ENCODE data around the gene FMOD.
"Not testable (repeated sequence)": the region's sequence is repeated elsewhere in the genome, so short reads cannot be mapped to it uniquely, and the experiment has no call there.

The FMOD gene

GRCh38 chr1:203306089-203306964 lies 44.6 kb downstream of the FMOD start:
- DNase-seq (ENCODE audit: low read depth), result no peak

- DNase-seq (ENCODE audit: low read depth), result no peak
These were observed 45.2 kb downstream of the FMOD start for GRCh38 chr1:203305809-203306088.

- peak; percentile 87 for DNase-seq (ENCODE audit: low read depth)
These were observed 45.8 kb downstream of the FMOD start, which contains the start of gene BTG2 for GRCh38 chr1:203304919-203305808. BTG2 (plus strand) TSS chr1:203305519; CDS start chr1:203305607, 88 bp downstream.

DNA sequence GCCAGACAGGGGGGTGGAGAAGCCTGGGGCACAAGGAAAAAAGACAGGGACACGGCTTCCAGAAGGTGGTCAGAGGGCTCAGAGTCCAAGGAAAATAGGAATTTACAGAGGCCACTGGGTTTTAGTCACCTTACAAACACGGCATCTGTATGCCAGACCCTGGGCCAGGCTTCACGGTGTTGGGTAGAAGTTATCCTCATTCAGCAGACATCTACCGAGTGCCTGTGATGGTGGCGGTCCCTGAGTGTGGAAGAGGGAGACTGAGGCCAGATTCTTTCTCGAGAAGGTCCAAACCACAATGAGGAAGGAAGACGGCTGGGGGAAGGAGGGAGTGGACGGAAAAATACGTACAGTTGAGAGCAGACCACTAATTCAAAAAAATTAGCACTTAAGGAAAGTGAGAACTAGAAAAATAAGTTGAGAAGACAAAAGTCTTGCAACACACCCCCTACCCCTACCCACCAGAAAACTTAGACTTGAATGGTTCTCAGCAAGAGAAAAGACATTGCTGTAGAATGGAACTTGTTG lies 46.5 kb downstream of the FMOD start:
- DNase-seq (ENCODE audit: low read depth), result no peak

DNA sequence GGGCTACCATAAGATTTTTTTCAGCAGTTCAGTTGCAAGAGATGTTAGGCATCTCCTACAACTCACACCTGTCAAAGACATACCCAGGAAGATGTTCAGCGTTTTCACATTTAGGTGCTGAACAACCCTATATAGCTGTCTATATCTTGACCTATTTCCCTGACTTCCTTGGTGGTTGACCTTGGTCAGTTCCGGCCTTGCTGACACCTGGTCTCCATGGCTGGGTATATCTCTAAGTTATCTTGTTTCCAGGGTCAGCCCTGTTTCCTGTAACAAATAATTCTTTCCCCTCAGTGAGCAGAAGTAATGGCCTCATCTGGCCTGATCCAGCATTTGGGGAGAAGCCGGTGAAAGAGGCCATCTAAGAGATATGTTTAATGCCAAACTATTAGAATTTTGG lies 48.0 kb downstream of the FMOD start:
- no peak for DNase-seq (ENCODE audit: low read depth)

- DNase-seq (ENCODE audit: low read depth), result no peak
These were observed 48.5 kb downstream of the FMOD start for GRCh38 chr1:203302456-203302855.

DNA sequence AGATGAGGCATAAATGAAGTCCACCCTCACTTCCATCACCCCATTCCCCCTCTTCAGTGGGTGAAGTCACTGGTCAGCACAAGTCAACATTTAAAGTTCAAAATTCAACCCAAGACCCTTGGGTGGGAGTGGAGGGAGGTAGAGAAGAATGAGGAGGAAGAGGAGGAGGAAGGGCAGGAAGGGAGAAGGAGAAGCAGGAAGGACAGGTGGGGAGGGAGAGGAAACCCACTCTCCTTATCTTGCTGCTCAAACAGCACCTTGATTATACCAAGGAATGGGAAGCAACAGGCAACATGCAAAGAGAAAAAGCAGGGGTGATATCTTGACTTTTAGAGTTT lies 49.6 kb downstream of the FMOD start:
- no peak for DNase-seq (ENCODE audit: low read depth)

DNA sequence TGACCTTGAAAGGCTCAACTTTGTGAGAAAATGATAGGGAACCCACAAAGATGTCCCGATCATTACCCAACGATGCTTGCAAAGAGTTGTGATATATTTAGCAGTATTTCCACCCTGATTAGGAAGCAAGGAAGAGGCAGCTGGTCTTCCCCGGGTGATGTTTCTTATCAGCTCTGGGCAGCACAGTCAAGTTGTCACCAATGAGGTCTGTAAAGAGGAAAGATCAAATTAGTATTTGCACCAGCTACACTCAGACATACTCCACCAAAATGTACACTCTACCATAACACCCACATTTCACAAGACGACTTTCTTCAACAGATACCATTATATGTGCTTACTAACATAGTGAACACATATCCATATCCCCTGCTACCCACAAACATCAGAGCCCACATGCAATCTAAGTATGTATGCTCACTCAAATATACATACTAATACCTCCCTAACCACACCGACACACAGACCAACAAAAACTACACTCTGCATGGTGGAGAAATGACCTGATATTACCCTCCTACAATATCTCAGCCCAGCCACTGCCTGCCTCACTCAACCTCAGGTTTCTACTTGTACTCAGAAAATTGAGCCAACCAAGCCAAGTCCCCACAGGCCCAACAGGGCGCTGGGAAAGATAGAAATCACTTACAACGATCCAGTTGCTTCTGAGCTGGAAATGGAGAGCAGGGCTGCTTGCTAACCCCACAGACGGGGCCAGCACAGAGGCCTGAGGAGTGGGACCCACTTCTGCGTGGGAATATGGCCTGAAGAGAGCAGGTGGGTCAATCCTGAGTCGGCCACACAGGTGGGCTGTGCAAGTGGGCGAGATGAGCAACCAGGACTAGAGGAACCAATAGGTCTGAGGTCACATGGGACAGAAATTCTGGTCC lies 50.2 kb downstream of the FMOD start:
- no peak for DNase-seq (ENCODE audit: low read depth)

GRCh38 chr1:203299719-203300429 lies 51.0 kb downstream of the FMOD start:
- not testable (repeated sequence) for DNase-seq (ENCODE audit: low read depth)

DNA sequence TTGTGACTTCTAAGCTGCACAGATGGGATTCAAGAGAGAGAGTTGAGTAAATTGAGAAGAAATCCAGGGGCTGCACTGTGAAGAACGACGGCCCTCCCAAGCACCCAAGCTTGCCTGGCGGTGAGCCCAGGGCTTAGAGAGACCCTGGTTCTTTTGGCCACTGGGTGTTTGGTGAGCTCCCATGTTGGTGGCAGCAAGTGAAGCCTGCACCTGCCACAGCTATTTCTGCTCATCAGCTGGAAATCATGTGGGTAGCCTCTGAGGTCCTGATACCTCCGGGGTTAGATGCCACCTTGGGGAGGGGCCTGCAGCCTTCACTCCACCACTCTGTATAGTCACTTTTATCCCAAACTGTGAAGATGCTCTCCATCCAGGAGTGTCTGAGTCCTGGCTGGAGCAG lies 51.8 kb downstream of the FMOD start:
- DNase-seq (ENCODE audit: low read depth), result no peak

- no peak for DNase-seq (ENCODE audit: low read depth)
These were observed 54.4 kb downstream of the FMOD start for GRCh38 chr1:203296460-203297073.

GRCh38 chr1:203295796-203296195 lies 55.1 kb downstream of the FMOD start:
- no peak for DNase-seq (ENCODE audit: low read depth)

DNA sequence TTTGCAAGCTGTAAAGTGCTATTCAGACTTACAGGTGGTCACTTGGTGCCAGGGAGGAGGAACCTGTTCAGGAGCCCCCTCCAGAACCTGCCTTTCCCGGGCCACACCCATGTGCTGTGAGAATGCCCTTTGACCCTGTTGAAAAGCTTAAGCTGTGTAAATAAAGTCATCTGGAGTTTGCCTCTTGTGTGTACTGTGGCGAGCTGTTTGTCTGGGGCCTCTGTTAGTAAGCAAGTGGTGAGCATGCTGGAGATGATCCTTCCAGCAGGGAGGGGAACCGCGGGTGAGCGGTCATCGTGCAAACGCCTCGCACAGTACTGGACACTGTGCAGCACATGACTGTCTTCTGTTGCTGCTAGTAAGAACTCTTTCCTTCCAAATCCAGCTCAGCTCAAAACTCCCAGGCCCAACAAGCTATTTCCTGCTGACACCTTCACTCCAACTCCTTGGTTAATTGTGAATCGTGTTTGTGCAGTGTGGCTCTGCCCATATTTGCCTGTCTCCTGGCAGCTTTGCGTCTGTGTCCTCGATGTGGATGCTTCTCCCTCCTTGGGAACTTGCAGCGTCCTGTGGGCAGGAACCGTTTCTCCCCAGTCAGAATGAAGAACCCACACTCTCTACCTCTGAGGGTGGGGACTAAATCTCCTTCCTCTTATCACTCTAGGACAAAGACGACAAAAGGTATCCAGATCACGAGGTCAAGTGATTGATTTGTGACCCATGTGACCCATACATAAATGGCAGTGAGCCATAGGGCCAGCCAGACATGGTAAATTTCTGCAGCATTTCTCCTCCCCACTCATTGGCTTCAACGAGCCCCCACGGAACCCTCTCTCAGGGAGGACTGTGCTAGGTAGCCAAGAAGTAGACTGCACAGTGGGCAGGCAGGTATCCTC lies 59.5 kb downstream of the FMOD start:
- no peak for DNase-seq (ENCODE audit: low read depth)
